Parathyroid adenoma (tissue), 2 donors: Measurements from ENCODE around the gene CFTR.

Source experiments
- H2AFZ ChIP-seq: fragments of 300-600 bp; sonication (generic); one replicate; pipeline ENCODE4 v1.7.0; 2017; ENCODE audit warnings: antibody characterized with exemption, mild to moderate bottlenecking
- H3K27ac ChIP-seq: fragments of 300-600 bp; sonication (generic); one replicate; pipeline ENCODE4 v1.7.0; 2017
- H3K27me3 ChIP-seq: fragments of 300-600 bp; sonication (generic); one replicate; pipeline ENCODE4 v1.7.0; 2017; ENCODE audit warnings: low read length; ENCODE audit not compliant: control insufficient read depth, insufficient read depth
- H3K36me3 ChIP-seq: fragments of 300-600 bp; sonication (generic); one replicate; pipeline ENCODE4 v1.7.0; 2017; ENCODE audit warnings: low read length; ENCODE audit not compliant: control insufficient read depth, insufficient read depth
- H3K4me1 ChIP-seq: fragments of 300-600 bp; sonication (generic); one replicate; pipeline ENCODE4 v1.7.0; 2017; ENCODE audit warnings: control low read depth
- H3K4me2 ChIP-seq: fragments of 300-600 bp; sonication (generic); one replicate; pipeline ENCODE4 v1.7.0; 2017; ENCODE audit warnings: low read length
- H3K4me3 ChIP-seq: fragments of 300-600 bp; sonication (generic); one replicate; pipeline ENCODE4 v1.7.0; 2017; ENCODE audit warnings: low read depth, low read length
- H3K79me2 ChIP-seq: fragments of 300-600 bp; sonication (generic); one replicate; pipeline ENCODE4 v1.7.0; 2017; ENCODE audit warnings: control low read depth
- H3K9ac ChIP-seq: fragments of 300-600 bp; sonication (generic); one replicate; pipeline ENCODE4 v1.7.0; 2017; ENCODE audit warnings: mild to moderate bottlenecking
- H3K9me3 ChIP-seq: fragments of 300-600 bp; sonication (generic); one replicate; pipeline ENCODE4 v1.7.0; 2017; ENCODE audit warnings: low read length; ENCODE audit not compliant: control insufficient read depth
- TF ChIP-seq, protein P1 (sequence below): fragments of 300-600 bp; sonication (generic); IDR thresholded peaks from one replicate; pipeline ENCODE4 v1.7.0; 2017; ENCODE audit warnings: antibody characterized with exemption, mild to moderate bottlenecking
- donor health status: primary hyperparathyroidism.

CFTR gene

DNA sequence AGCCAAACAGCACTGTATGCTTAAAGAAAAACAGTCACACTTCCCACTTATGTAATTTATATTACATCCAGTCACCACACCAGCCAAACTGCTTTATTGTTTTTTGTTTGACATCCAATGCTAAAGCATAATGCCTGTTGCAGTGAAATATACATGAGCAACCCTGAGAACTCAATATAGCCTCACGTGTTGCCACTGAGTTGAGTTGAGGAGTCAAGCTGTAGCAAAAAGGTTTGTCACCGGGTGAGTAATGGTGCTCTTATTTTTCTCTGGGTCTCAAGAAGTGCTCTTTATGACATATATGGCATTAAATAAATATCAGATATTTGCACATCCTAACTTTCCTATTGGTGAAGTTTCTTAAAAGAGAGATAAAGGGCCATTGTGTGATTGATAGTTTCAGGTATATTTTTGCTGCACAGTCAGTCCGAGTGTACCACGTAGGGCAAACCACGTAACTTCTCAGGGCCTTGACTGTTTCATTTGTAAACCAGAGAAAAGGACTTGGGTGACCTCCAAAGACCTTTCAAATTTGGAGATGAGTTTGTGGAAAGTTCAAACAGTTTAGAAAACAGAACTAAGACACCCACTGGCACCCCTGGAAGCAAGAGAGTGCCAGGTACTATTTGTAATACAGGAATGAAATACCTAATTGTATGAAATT lies 168.5 kb downstream of the CFTR start:
- Histone ChIP-seq H3K4me3 (no peak overlapping the region), H3K79me2 (no peaks in the 10 kb centered on the region), H3K4me2 (no peak overlapping the region), H3K9ac (no peak overlapping the region), H2AFZ (no peak overlapping the region), H3K27me3 (no peaks in the 10 kb centered on the region), H3K4me1 (no peaks in the 10 kb centered on the region), H3K27ac (no peak overlapping the region), H3K9me3 (no peaks in the 10 kb centered on the region), H3K36me3 (no peaks in the 10 kb centered on the region)
- TF ChIP-seq, protein P1, sequence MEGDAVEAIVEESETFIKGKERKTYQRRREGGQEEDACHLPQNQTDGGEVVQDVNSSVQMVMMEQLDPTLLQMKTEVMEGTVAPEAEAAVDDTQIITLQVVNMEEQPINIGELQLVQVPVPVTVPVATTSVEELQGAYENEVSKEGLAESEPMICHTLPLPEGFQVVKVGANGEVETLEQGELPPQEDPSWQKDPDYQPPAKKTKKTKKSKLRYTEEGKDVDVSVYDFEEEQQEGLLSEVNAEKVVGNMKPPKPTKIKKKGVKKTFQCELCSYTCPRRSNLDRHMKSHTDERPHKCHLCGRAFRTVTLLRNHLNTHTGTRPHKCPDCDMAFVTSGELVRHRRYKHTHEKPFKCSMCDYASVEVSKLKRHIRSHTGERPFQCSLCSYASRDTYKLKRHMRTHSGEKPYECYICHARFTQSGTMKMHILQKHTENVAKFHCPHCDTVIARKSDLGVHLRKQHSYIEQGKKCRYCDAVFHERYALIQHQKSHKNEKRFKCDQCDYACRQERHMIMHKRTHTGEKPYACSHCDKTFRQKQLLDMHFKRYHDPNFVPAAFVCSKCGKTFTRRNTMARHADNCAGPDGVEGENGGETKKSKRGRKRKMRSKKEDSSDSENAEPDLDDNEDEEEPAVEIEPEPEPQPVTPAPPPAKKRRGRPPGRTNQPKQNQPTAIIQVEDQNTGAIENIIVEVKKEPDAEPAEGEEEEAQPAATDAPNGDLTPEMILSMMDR = no peak

DNA sequence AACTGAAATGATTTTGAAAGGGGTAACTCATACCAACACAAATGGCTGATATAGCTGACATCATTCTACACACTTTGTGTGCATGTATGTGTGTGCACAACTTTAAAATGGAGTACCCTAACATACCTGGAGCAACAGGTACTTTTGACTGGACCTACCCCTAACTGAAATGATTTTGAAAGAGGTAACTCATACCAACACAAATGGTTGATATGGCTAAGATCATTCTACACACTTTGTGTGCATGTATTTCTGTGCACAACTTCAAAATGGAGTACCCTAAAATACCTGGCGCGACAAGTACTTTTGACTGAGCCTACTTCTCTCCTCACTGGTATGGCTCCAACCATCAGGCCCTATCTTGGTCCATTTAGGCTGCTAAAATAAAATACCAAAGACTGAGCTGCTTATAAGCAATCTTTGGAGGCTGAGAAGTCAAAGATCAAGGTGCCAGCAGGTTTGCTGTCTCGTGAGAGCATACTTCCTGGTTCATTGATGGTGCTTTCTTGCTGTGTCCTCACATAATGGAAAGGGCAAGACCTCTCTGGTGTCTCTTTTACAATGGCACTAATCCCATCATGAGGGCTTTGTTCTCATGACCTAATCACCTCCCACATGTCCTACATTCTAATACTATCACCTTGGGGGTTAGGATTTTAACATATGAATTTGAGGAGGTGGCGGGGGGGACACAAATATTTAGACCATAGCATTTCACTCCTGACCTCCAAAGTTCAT lies 173.3 kb downstream of the CFTR start:
- Histone ChIP-seq H3K4me3 (no peak overlapping the region), H3K4me2 (no peak overlapping the region), H3K79me2 (no peaks in the 10 kb centered on the region), H3K4me1 (no peaks in the 10 kb centered on the region), H3K27me3 (no peaks in the 10 kb centered on the region), H3K36me3 (no peaks in the 10 kb centered on the region), H3K9ac (no peak overlapping the region), H2AFZ (no peak overlapping the region), H3K27ac (no peak overlapping the region), H3K9me3 (no peaks in the 10 kb centered on the region)
- TF ChIP-seq, protein P1 = no peak

DNA sequence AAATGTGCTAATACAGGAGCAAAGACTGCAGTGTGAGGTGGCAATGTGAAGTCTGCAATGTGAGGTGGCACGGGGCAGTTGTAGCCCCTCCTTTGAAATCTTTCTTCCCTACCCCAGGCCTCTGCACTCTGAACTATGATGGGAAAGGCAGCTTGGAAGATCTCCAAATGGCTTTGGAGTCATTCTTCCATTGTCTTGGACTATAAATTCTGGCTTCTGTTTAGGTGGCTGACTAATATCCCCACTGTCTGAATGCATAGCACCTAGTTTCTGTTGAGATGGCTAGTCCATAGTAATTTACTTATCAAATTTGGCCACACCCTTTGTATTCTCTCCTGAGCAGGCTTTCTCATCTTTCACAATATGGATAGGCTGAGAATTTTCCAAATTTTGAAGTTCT lies 175.0 kb downstream of the CFTR start:
- no peak overlapping the region for H3K27ac ChIP-seq
- TF ChIP-seq, protein P1 = no peak

DNA sequence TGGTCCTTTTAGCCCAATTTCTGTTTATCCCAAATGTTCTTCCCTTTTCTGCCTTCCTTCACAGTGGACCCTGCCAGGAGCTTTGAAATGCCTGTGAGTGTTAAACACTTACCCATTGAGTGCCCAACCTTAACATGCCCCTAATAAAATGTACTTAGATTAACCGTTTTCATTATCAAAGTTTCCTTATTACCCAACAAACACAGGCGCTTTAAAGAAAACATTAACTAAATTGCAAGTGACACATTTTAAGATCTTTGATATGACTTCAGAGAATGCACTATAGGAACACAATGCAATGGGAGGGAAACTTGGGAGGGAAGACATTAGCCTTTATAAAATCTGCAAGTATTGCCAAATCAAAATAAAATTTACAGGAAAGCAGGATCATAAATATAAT lies 177.0 kb downstream of the CFTR start:
- H3K9me3 ChIP-seq = no peaks in the 10 kb centered on the region

More for the DNA sequence above, 175.0 kb downstream of the CFTR start:
- Histone ChIP-seq H3K36me3 (no peaks in the 10 kb centered on the region), H3K4me1 (no peaks in the 10 kb centered on the region), H3K4me3 (no peak overlapping the region), H3K9me3 (no peaks in the 10 kb centered on the region), H3K9ac (no peak overlapping the region), H3K27me3 (no peaks in the 10 kb centered on the region), H3K4me2 (no peak overlapping the region), H3K79me2 (no peaks in the 10 kb centered on the region), H2AFZ (no peak overlapping the region)

More for the DNA sequence above, 177.0 kb downstream of the CFTR start:
- H3K4me1 ChIP-seq = no peaks in the 10 kb centered on the region
- no peaks in the 10 kb centered on the region for H3K36me3 ChIP-seq
- H3K79me2 ChIP-seq = no peaks in the 10 kb centered on the region
- H3K9ac ChIP-seq = no peak overlapping the region
- TF ChIP-seq, protein P1 = no peak
- H3K4me3 ChIP-seq = no peak overlapping the region
- no peak overlapping the region for H3K4me2 ChIP-seq
- H3K27me3 ChIP-seq = no peaks in the 10 kb centered on the region
- H2AFZ ChIP-seq = no peak overlapping the region
- H3K27ac ChIP-seq = no peak overlapping the region
